Fibroblast of skin of back (primary cell): ENCODE data around the gene PRKAG1.

Source experiments
- DNase-seq: peaks from one replicate; pipeline ENCODE4 v3.0.0-alpha.2; 2013

PRKAG1 gene

DNA sequence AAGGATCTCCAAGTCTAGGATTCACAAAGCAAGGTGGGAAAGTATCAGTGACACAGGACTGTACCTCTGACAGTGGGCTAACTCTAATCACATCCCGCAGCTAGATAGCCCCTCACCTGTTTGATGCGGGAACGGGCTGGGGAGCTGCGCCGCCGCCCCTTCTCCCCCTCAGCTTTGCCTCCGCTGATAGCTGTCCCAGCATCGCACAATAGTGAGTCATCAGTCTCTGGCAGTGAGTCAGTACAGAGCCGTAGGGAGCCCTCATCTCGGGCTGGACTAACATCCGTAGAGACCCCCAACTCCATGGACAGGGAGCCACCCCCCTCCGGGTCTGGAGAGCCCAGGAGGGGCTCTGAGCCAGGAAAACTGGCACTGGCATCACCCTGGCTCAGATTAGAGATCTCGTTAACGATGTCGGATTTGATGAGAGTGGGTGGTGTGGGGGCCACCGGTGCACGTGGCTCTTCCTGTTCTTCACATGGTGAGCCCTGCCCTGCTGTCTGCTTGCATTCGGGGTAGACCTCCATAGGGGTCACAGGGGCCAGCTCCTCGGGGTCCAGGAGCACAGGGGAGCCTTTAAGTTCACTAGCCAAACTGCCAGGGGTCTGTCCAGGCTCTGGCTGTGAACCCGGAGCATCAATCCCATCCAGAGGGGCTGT lies 31.1 kb upstream of the PRKAG1 start:
- peak; percentile 66 for DNase-seq

DNA sequence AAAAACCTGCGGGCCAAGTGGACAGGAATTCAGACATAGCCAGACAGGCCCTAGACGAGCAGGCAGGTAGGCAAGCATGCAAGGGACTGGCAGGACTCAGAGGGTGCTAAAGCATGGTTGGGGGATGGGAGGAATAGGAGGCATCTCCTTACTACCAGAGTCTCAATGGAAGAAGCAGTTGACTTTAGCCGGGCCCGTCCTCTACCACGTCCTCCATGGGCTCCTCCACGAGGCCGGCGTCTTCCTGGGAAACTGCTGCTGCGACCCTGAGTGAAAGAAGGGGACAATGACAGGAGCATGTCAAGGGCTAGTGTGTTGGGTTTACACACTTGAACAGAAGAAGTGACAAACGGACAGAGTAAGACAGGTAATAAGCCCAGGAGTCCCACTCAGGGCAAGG lies 30.4 kb upstream of the PRKAG1 start:
- no peak for DNase-seq

- no peak for DNase-seq
These were observed 27.7 kb upstream of the PRKAG1 start for GRCh38 chr12:49046129-49046895.

GRCh38 chr12:49044660-49045059 lies 26.1 kb upstream of the PRKAG1 start:
- DNase-seq: no peak

GRCh38 chr12:49043856-49044258 lies 25.3 kb upstream of the PRKAG1 start:
- DNase-seq: peak; percentile 51

DNA sequence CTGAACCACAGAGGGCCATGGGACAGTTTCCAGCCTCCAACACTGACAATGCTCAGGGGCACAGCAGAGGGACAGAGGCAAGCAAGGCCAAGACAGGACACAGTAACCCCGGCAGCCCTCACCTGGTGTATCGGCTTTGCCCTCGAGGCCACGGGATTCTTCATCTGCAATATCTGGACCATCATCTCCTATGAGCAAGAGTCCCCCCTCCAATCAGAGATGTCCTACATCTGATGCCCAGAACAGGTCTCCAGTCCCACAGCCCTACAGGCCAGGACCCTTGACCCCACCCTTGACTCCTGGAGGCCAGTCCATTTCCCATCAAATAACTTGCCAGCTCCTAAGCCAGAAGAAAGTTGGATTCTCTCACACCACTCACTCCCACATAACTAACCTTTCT lies 24.7 kb upstream of the PRKAG1 start:
- no peak for DNase-seq

- DNase-seq: no peak
These were observed 23.4 kb upstream of the PRKAG1 start for GRCh38 chr12:49041881-49042484.

DNA sequence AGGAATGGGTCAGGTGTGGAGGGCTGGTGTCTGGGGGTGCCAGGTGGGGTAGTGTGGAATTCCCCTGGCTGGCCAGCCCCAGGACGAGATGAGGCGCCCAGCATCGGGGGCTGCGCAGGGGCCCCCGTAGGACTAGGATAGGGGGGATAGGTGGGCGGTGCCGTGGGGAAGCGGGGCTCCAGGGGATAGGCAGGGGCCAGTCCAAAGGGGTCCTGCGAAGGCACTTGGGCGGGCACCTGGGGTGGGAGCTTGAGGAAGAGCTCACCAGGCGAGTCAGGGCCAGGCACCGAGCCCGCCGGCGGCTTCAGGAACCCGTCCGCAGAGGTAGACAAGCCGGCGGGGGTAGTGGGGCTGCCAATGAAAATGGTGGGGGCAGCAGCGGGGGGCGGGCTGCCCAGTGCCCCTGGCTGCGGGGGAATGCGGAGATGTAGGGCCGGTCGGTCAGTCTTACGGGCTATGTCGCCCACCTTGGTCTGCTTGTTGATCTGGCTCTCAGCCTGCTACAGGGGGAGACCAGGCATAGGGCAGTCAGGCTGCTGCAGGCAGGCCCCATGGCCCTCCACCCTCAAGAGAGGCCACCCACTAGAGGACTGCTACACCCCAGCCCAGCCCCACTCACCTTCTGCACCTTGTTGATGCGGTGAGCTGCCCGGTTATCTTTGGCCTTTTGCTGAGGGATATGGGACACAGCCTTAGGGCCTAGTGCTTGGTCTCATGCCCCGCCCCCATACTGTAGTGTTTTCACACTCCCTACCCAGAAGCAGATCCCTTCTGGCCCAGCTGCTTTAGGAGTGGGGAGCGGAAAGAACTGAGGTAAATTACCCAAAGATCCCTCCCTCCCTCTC lies 22.7 kb upstream of the PRKAG1 start:
- no peak for DNase-seq

GRCh38 chr12:49040364-49040855 lies 21.8 kb upstream of the PRKAG1 start:
- DNase-seq: no peak

- DNase-seq: no peak
These were observed 21.1 kb upstream of the PRKAG1 start for GRCh38 chr12:49039421-49040363.

DNA sequence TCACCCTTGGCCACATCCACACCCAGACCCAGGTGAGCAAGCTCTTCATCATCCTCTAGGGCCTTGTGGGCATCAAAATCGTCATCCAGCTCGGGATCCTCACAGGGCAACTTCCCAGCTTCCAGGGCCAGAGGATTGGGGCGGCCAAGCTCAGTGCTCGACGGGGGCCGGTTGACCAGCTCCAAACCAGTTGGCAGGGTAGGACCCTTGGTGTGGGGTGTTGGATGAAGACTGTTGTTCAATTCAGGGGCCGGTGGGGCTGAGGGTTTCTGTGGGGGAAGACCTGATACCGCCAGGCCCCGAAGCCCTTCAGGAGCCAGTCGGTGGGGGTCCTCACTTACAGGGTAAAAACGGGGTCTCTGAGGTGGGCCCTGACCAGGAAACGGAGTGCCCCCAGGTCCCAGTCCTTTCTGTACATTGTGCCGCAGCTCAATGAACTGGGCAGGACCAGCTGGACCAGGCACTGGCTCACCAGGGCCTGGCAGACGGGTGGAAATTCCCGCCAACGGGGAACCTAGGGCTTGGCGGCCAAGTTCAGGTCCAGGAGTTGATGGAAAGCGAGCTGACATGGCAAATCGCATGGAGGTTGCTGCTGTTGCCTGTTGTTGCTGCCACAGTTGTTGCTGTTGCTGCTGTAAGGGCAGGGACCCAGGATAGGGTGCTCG lies 19.8 kb upstream of the PRKAG1 start:
- DNase-seq: no peak

GRCh38 chr12:49037947-49038237 lies 19.3 kb upstream of the PRKAG1 start:
- DNase-seq: no peak

GRCh38 chr12:49037111-49037946 lies 18.8 kb upstream of the PRKAG1 start:
- DNase-seq: no peak

DNA sequence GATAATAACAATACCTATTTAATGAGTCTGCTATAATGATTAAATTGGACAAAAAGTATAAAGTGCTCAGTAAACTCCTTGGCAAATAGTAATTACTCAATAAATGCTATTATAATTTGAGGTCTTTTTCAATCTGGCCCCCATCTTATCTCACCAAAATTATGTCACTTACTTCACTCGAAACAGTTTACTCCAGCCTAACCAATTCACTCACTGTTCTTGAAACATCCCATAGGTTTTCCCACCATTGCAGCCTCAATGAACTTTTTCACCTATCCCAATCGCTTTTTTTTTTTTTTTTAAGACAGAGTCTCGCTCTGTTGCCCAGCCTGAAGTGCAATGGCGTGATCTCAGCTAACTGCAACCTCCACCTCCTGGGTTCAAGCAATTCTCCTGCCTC lies 17.5 kb upstream of the PRKAG1 start:
- DNase-seq: no peak

DNA sequence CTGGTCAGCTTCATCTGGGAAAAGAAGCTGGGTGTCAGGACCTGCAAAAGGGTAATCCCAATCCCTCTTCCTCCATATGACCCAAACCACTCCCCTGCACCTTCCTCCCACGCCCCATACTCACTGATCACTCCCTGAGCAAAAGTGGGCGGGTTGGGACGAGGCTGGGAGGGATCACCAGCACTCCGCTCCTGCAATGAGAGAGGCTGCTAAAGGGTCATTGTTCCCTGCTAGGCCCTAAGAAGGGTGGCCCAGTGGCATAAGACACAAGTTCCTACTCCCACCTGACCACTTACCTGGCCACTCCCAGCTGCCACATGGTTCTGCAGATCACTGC lies 15.7 kb upstream of the PRKAG1 start:
- DNase-seq: no peak

GRCh38 chr12:49033611-49034285 lies 15.2 kb upstream of the PRKAG1 start:
- DNase-seq: no peak

DNA sequence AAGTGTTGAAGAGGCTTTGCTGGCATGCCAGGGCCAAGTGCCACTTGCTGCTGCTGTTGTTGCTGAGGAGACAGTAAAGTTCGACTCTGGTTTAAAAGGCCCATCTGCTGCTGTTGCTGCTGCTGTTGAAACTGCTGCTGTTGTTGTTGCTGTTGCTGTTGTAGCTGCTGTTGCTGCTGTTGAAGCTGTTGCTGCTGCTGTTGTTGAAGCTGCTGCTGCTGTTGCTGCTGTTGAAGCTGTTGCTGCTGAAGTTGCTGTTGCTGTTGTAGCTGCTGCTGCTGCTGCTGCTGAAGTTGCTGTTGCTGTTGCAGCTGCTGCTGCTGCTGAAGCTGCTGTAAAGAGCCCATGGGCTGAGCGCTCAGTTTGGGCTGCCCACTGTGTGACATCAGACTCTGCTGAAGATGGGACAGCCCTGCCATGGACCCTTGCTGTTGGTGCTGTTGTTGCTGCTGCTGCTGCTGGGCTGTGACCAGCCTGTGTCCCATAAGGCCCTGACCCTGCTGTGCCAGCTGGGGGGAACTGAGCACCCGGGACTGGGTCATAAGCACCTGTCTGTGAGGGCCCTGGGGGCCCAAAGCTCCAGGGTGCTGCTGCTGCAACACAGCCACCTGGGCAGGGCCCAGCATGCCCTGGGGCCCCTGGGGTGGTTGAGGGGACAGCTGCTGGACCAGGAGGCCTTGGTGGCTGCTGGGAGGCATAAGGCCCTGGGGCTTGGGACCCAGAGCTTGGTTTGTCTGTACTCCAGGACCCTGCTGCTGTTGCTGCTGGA lies 14.3 kb upstream of the PRKAG1 start:
- DNase-seq: no peak

GRCh38 chr12:49032276-49032675 lies 13.7 kb upstream of the PRKAG1 start:
- no peak for DNase-seq

- DNase-seq: no peak
These were observed 13.1 kb upstream of the PRKAG1 start for GRCh38 chr12:49031573-49032161.
